HAP-1 (cell line): ENCODE data around the gene PLA2G4D.

Experiments used
- DNase-seq, 2 experiments: peaks; one replicate each; pipeline ENCODE4 v3.0.0-alpha.2; 2016 to 2020; ENCODE audit warnings: low spot score in 2 of 2
- H3K27me3 ChIP-seq: fragments of 250-450 bp; sonication (Bioruptor Pico); 2 replicates; pipeline ENCODE4 v1.5.1; 2020; ENCODE audit warnings: low read depth, mild to moderate bottlenecking, moderate library complexity
- H3K36me3 ChIP-seq: fragments of 250-450 bp; sonication (Bioruptor Pico); replicated peaks from 2 replicates; pipeline ENCODE4 v1.5.1; 2020; ENCODE audit warnings: mild to moderate bottlenecking
- H3K4me1 ChIP-seq: fragments of 250-450 bp; sonication (Bioruptor Pico); 2 replicates; pipeline ENCODE4 v1.5.1; 2020; ENCODE audit warnings: mild to moderate bottlenecking
- H3K4me3 ChIP-seq: fragments of 250-450 bp; sonication (Bioruptor Pico); 2 replicates; pipeline ENCODE4 v1.5.1; 2020; ENCODE audit warnings: mild to moderate bottlenecking, moderate library complexity
- H3K9me3 ChIP-seq: fragments of 250-450 bp; sonication (Bioruptor Pico); 2 replicates; pipeline ENCODE4 v1.5.1; 2020; ENCODE audit warnings: mild to moderate bottlenecking, moderate library complexity
- in situ Hi-C: fragments of 300-500 bp; cut with MboI; formaldehyde crosslinking; loops from 3 replicates; pipeline ENCODE4 v1.14.3; 2020; ENCODE audit warnings: low sequenced_read_pairs, inconsistent platforms, mixed read lengths

PLA2G4D gene

DNA sequence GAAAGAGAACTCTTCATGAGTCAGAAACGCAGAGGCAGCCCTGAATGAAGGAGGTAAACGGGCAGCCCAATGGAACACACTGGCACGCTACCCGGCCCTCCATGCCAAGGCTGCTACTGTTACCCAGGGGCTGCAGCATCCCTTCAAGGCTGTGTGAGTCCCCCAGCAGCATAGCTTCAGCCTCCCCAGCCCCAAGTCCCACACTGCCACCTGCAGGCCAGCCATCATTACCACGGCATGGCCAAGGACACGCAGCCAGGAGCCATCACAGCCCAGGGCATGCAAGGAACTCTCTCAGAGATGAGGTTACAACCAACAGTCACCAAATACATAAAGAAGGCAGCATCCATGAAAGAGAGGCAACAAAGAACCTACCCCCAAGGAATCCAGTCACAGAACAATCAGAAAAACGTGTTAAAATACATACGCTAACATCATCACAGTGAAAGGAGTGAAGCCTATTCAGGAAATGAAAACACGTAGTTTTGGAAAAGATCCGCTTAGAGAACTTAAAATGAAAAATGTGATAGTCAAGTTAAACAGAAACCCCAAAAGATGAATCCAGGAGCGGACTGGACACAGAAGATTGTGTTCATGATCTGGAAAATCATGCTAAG, 39.6 kb upstream of the PLA2G4D start:
- peak; percentile 19 to 83 for DNase-seq
- H3K4me3 ChIP-seq = no peak overlapping the region
- H3K4me1 ChIP-seq = no peaks in the 10 kb centered on the region
- no peaks in the 10 kb centered on the region for H3K36me3 ChIP-seq
- in situ Hi-C loops = loop anchor here (10.0 kb wide), 1 partner anchor 139 kb away; no protein-coding TSS in a partner anchor
- H3K9me3 ChIP-seq = no peaks in the 10 kb centered on the region
- H3K27me3 ChIP-seq = no peaks in the 10 kb centered on the region; the same call in 1 of the 2 replicates

DNA sequence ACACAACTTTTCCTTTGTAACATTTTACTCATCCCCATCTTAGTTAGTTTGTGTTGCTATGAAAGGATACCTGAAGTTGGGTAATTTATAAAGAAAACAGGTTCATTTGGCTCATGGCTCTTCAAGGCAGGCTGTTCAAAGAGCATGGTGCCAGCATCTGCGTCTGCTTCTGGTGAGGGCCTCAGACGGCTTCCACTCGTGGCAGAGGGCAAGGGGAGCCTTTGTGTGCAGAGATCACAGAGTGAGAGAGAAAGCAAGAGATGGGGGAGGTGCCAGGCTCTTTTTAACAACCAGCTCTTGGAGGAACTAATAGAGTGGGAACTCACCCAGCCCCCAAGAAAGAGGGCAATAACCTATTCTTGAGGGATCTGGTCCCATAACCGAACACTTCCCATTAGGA, 39.0 kb upstream of the PLA2G4D start:
- no peaks in the 10 kb centered on the region for H3K9me3 ChIP-seq
- H3K27me3 ChIP-seq = no peaks in the 10 kb centered on the region; the same call in 1 of the 2 replicates
- no peaks in the 10 kb centered on the region for H3K36me3 ChIP-seq
- no peak overlapping the region for H3K4me3 ChIP-seq
- in situ Hi-C loops = loop anchor here (10.0 kb wide), 1 partner anchor 139 kb away; no protein-coding TSS in a partner anchor
- no peaks in the 10 kb centered on the region for H3K4me1 ChIP-seq
- no peak for DNase-seq

DNA sequence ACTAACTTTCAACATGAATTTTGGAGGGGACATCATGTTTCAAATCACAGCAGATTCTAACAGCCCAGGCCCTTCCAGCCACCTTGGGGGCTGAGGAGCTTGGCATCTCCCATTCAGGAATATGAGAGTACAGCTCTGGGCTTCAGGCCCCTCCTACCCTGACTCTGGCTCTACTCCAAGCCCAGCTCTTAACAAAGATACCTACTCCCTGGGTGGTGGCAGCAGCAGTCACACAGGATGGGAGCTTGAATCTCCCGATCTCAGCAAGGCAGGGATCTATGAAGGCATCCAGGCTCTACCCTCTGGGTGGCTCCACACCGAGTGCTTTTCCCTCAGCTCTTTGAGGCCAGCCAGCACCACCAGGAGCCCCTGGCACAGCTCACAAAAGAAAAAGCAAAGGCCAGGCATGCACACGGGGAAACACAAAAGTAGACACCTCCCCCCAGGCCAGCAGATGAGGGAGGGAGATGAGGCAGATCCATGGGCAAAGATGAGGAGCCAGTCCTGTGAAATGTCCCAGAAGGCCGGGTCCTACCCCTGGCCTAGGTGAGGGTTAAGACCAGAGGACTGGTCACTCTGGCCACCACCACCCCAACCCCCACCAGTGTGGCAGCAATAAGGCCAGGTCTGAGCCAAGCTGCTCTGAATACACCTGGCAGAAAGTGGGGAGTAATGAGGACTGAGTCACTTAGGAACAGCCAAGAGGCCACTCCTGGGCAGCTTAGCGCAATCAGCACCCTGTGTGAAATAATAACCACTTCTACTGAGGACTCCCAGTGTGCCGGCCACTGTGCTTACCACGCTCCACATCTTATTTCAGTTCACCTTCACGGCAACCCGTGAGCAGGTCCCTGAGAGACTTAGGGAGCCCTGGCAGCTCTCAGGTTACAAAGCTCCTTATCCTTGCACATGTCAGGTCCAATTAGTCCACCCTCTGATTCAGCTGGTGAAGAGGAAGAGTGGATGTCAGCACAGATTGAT, 37.8 kb upstream of the PLA2G4D start:
- no peaks in the 10 kb centered on the region for H3K36me3 ChIP-seq
- no peaks in the 10 kb centered on the region; the same call in 1 of the 2 replicates for H3K27me3 ChIP-seq
- peak in 1 of 2 experiments; percentile 27 for DNase-seq
- H3K4me3 ChIP-seq = no peak overlapping the region
- no peaks in the 10 kb centered on the region for H3K9me3 ChIP-seq
- in situ Hi-C loops = loop anchor here (10.0 kb wide), 1 partner anchor 137 kb away; no protein-coding TSS in a partner anchor
- H3K4me1 ChIP-seq = no peaks in the 10 kb centered on the region

DNA sequence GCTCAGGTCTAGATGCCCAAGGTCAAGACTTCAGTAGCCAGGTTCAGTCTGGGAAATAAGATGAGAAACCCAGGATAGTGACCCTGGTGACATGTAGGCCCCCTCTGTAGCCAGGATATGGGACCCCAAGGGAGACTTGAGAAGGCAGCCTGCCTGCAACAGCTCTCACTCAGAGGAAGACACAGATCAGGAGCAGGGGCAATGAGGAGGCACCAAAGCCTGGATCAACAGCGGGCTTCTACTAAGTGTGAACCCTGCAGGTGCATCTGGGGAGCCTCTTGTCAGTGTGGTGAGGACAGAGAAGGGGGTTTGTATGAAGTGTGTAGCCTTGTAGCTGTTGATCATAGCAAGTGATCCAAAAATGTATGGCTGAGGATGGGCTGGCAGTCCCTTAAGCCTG, 36.6 kb upstream of the PLA2G4D start:
- H3K9me3 ChIP-seq = no peaks in the 10 kb centered on the region
- in situ Hi-C loops = loop anchor here (10.0 kb wide), 1 partner anchor 136 kb away; no protein-coding TSS in a partner anchor
- DNase-seq = no peak
- H3K4me1 ChIP-seq = no peaks in the 10 kb centered on the region
- no peak overlapping the region for H3K4me3 ChIP-seq
- no peaks in the 10 kb centered on the region for H3K36me3 ChIP-seq
- H3K27me3 ChIP-seq = no peaks in the 10 kb centered on the region; the same call in 1 of the 2 replicates

DNA sequence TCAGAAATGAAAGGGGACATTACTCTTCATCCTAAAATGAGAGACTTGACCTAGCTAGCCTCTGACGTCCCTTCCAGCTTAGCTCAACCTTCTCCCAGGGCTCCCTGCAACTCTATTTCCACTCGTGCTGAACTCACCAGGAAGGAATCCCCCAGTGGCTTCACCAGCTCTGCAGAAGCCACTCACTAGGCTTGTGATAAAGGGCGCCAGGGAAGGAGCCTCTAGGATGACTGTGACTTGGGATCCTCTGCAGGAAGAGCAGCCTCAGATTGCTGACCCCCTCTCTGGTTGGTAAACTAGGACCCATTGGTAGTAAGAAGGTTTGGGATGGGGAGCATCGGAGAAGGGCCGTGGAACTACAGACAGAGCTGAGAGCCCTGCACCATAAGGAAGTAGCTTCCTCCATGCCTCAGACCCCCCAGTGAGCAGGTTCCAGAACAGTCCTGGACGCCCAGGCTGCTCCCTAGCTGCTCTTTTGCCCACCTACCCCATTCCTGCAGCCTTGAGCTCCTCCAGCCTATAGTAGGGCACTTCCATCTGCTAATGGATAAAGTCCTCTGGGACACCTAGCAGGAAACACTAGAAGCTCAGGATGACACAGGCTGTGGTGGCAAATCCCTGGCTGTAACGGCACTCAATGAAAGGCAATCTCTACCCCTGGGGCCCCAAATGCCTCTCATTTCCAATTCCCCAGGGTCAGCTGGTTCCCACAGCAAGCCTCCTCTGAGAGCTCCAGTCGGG, 36.1 kb upstream of the PLA2G4D start:
- no peaks in the 10 kb centered on the region; the same call in 1 of the 2 replicates for H3K27me3 ChIP-seq
- H3K36me3 ChIP-seq = no peaks in the 10 kb centered on the region
- H3K9me3 ChIP-seq = no peaks in the 10 kb centered on the region
- DNase-seq = no peak
- no peaks in the 10 kb centered on the region for H3K4me1 ChIP-seq
- in situ Hi-C loops = loop anchor here (10.0 kb wide), 1 partner anchor 136 kb away; no protein-coding TSS in a partner anchor
- H3K4me3 ChIP-seq = no peak overlapping the region

DNA sequence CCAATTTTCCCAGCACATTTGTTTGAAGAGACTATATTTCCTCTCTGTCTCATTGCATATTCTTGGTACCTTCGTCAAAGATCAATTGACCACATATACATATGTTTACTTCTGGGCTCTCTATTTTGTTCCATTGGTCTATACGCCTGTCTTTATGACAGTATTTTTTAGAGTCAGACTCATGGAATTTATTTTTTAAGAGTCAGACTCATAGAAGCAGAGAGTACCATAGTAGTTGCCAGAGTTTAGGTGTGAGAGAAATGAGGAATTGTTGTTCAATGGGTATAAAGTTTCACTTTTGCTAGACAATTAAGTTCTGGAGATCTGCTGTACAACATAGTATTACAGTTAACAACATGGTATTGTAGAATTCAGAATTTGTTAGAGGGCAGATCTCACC, 35.0 kb upstream of the PLA2G4D start:
- H3K9me3 ChIP-seq = no peaks in the 10 kb centered on the region
- no peaks in the 10 kb centered on the region for H3K36me3 ChIP-seq
- H3K27me3 ChIP-seq = no peaks in the 10 kb centered on the region; the same call in 1 of the 2 replicates
- in situ Hi-C loops = no loop called here
- H3K4me3 ChIP-seq = no peak overlapping the region
- DNase-seq = no peak
- H3K4me1 ChIP-seq = no peaks in the 10 kb centered on the region

DNA sequence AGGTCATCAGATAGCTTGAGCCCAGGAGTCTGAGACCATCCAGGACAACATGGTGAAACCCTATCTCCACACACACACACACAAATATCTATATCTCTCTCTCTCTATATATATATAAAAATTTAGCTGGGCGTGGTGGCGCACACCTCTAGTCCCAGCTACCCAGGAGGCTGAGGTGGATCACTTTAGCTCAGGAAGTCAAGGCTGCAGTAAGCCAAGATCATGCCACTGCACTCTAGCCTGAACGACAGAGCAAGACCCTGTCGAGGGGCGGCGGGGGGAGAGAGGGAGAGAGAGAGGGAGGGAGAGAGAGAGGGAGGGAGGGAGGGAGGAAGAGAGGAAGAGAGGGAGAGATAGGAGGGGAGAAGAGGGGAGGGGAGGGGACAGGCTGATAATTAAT, 34.1 kb upstream of the PLA2G4D start:
- Histone ChIP-seq H3K36me3 (no peaks in the 10 kb centered on the region), H3K9me3 (no peaks in the 10 kb centered on the region), H3K27me3 (no peaks in the 10 kb centered on the region; the same call in 1 of the 2 replicates), H3K4me1 (no peaks in the 10 kb centered on the region), H3K4me3 (no peak overlapping the region)
- in situ Hi-C loops = no loop called here
- DNase-seq = no peak

DNA sequence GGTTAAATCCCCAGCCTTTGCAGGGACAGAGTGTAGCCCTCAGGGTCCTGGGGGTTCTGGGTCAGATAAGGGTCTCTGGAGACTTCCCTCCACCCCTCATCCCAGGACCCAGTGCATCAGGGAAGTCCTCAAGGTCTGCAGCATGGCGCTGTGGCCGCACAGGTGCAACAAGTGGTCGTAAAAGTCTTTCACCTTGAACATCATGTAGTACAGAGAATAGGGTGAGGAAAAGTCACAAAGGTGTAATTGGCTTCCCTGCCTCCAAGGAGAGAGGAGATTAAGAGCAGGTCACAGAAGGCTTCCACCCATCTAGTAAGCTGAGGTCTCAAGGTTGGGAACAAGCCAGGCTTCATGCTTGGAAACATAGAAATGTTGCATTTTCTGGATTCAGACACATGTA, 29.2 kb upstream of the PLA2G4D start:
- in situ Hi-C loops = no loop called here
- DNase-seq = no peak

DNA sequence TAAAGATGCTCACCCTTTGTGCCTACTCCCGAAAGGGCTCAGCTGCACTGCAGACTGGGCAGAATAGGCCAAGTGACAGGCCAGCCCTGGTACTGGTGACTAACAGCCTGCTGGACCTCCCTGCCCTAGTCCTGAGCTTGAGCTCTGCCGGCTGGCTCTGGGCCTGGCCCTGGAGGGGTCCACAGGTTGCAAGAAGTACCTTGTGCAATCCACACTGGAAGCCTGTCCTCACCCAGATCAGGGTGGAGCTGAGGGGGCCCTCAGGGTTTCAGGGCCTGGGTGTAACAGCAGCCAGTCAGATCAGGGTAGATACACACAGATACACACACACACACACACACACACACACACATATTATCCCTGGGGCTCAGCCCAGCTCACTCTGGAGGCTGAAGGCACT, 27.3 kb upstream of the PLA2G4D start:
- Histone ChIP-seq H3K27me3 (no peaks in the 10 kb centered on the region), H3K9me3 (no peaks in the 10 kb centered on the region), H3K4me1 (peaks cover 8% of the 10 kb centered on the region), H3K36me3 (no peaks in the 10 kb centered on the region), H3K4me3 (no peak overlapping the region)
- DNase-seq = no peak
- in situ Hi-C loops = no loop called here

More for the DNA sequence above, 29.2 kb upstream of the PLA2G4D start:
- H3K4me3 ChIP-seq = no peak overlapping the region
- H3K4me1 ChIP-seq = peaks cover 8% of the 10 kb centered on the region
- no peaks in the 10 kb centered on the region for H3K9me3 ChIP-seq
- no peaks in the 10 kb centered on the region for H3K36me3 ChIP-seq
- no peaks in the 10 kb centered on the region for H3K27me3 ChIP-seq

DNA sequence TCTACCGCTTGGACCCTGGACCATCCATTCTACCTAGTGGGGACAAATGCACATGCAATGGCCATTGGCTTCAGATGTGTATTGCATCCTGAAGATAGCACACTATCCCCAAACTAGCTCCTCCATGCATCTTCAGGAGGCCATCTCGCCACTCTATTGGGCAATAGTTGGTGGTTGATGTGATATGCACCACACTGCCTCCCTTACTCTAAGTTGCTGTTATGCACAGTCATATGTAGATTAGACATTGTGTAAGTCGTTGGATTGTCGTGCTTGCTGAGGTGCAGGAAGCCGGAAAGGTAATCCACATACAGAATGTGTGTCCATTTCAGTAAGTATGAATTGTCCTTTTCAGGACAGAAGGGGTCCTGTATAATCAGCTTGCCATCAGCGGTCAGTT, 26.7 kb upstream of the PLA2G4D start:
- Histone ChIP-seq H3K9me3 (no peaks in the 10 kb centered on the region), H3K36me3 (no peaks in the 10 kb centered on the region), H3K4me3 (no peak overlapping the region), H3K4me1 (peaks cover 8% of the 10 kb centered on the region), H3K27me3 (no peaks in the 10 kb centered on the region)
- DNase-seq = no peak
- in situ Hi-C loops = no loop called here

DNA sequence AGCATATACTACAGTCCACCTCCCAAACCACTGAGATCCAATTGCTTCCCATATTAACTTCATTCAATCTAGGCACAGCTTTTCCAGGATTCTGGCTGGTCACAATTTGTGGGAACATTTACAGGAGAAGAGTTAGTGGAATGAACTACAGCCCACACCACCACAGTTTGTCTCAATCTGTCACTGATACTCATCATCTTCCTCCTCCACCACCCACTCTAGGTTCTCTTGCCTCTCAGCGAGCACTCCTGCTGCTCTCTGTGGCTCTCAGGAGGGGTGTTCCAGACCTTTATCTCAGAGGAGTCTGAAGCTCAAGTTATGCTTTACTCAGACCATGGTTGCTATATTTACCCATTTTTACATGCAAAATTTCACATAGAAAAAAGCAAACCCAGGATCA, 25.9 kb upstream of the PLA2G4D start:
- in situ Hi-C loops = no loop called here
- H3K4me3 ChIP-seq = no peak overlapping the region
- no peaks in the 10 kb centered on the region for H3K36me3 ChIP-seq
- H3K9me3 ChIP-seq = no peaks in the 10 kb centered on the region
- H3K27me3 ChIP-seq = no peaks in the 10 kb centered on the region
- peaks cover 8% of the 10 kb centered on the region for H3K4me1 ChIP-seq
- DNase-seq = no peak

DNA sequence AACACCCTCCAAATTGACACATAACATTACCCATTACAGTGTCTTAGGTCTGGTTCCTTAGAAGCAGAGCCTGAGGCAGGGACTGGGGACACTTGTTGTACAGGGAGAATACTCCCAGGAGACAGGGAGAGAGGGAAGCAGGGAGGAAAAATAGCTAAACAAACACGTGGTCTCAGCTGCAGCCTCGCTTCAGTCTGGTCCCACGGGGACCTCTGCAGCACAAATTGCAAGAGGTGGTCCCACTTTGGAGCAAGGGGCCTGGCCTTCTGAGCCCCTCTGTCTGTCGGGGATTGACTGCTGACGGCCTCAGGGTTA, 25.0 kb upstream of the PLA2G4D start:
- peak in 1 of 2 experiments; percentile 13 for DNase-seq
- Histone ChIP-seq H3K36me3 (no peaks in the 10 kb centered on the region), H3K27me3 (no peaks in the 10 kb centered on the region), H3K9me3 (no peaks in the 10 kb centered on the region), H3K4me1 (peaks cover 8% of the 10 kb centered on the region), H3K4me3 (peak overlapping the region; percentile 16)
- in situ Hi-C loops = no loop called here

DNA sequence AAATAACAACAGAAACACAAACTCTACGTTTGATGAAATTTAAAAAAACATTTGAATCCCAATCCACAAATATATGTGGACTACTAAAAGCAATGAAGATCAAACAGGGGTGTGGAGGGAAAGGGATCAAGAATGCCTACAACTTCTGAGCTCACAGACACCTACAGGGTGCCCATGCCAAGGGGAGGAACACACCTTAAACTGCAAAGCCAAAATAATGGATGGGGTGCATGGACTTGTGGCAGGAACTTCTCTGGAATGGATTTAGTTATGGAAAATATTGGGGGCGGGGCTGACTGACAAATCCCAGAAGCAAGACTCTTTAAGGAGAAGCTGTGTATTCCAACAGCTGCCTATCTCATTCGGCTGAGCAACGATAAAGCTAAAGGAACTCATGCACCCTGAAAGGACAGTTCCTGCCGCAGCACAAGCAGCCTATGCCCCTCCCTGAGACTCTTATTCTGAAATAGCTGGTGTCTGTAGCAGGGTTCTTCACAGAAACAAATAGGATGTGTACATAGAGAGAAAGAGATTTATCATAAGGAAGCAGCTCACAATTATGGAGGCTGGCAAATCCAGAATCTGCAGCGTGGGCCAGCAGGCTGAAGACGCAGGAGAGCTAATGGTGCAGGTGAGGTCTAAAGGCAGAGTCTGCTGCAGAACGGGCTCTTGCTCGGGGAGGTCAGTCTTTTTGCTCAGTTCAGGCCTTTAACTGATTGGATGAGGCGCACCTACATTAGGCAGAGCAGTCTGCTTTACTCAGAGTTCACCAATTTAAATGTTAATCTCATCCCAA, 24.5 kb upstream of the PLA2G4D start:
- peak; percentile 39 to 52 for DNase-seq
- no peaks in the 10 kb centered on the region for H3K36me3 ChIP-seq
- no peaks in the 10 kb centered on the region for H3K27me3 ChIP-seq
- peaks cover 8% of the 10 kb centered on the region for H3K4me1 ChIP-seq
- no peaks in the 10 kb centered on the region for H3K9me3 ChIP-seq
- in situ Hi-C loops = no loop called here
- H3K4me3 ChIP-seq = peak overlapping the region; percentile 16
